Esophagus muscularis mucosa (tissue), 3 donors: ENCODE results near the gene CDH26.

Source experiments
- POLR2A ChIP-seq: fragments of 450-650 bp; IDR thresholded peaks from one replicate; pipeline ENCODE4 v1.6.1; 2017; ENCODE audit warnings: antibody characterized with exemption, moderate library complexity, mild to moderate bottlenecking, low read depth
- TF ChIP-seq, protein P1 (sequence below), 3 experiments: fragments of 200-600 bp in 2 of 3; fragments of 450-650 bp in 1 of 3; sonication (generic) in 2 of 3; IDR thresholded peaks; one replicate each; pipeline ENCODE4 v1.5.1; 2017 to 2019; ENCODE audit warnings: antibody characterized with exemption in 3 of 3, mild to moderate bottlenecking in 2 of 3, moderate library complexity in 1 of 3

DNA sequence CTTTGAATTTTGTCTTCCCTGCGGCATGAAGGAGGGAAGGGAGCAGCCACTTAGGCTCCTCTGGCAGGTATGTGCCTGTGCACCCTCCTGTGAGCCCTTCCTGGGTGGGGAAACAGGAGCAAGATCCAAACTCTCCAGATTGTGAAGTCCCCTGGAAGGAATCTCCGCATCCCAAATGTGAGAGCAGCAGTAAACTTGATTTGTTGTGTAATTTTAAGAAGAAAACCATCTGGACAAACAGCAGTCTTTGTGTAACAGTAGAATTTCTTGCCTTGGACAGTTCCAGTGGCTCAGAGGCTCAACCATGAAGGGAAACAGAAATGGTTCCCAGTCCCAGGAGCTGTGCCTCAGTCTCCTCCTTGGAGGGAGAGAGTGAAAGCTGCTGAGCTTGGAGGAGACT lies 39.7 kb downstream of the CDH26 start:
- TF ChIP-seq, protein P1, sequence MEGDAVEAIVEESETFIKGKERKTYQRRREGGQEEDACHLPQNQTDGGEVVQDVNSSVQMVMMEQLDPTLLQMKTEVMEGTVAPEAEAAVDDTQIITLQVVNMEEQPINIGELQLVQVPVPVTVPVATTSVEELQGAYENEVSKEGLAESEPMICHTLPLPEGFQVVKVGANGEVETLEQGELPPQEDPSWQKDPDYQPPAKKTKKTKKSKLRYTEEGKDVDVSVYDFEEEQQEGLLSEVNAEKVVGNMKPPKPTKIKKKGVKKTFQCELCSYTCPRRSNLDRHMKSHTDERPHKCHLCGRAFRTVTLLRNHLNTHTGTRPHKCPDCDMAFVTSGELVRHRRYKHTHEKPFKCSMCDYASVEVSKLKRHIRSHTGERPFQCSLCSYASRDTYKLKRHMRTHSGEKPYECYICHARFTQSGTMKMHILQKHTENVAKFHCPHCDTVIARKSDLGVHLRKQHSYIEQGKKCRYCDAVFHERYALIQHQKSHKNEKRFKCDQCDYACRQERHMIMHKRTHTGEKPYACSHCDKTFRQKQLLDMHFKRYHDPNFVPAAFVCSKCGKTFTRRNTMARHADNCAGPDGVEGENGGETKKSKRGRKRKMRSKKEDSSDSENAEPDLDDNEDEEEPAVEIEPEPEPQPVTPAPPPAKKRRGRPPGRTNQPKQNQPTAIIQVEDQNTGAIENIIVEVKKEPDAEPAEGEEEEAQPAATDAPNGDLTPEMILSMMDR (IDR thresholded peaks at IDR 0.05), result no peak
- TF ChIP-seq POLR2A, result no peak
